GM12878 (cell line): ENCODE results near the gene APOLD1.

Experiments
- CEBPB ChIP-seq, 2 experiments: fragments of 150-350 bp in 1 of 2; IDR thresholded peaks; 2 replicates each; pipeline ENCODE4 v1.6.1; 2012 to 2014; ENCODE audit warnings: low read depth in 2 of 2, low read length in 2 of 2, borderline replicate concordance in 1 of 2, inconsistent platforms in 1 of 2
- CTCF ChIP-seq, 3 experiments: IDR thresholded peaks in 2 of 3; conservative IDR thresholded peaks in 1 of 3; 2 replicates each; pipeline ENCODE4 v1.5.1; 2011; ENCODE audit warnings: low read depth in 3 of 3, low read length in 3 of 3, mild to moderate bottlenecking in 3 of 3, control low read depth in 2 of 3, moderate library complexity in 2 of 3, inconsistent platforms in 1 of 3, mixed read lengths in 1 of 3; ENCODE audit not compliant: control insufficient read depth in 2 of 3, insufficient read depth in 1 of 3; ENCODE audit errors: extremely low read depth in 1 of 3
- IKZF2 ChIP-seq, 2 experiments: fragments of 450-650 bp; IDR thresholded peaks; 2 replicates each; pipeline ENCODE4 v1.6.1; 2017; ENCODE audit warnings: mild to moderate bottlenecking in 2 of 2, moderate library complexity in 2 of 2
- JUNB ChIP-seq: IDR thresholded peaks from 2 replicates; pipeline ENCODE4 v1.6.1; 2016; ENCODE audit warnings: antibody characterized with exemption, mild to moderate bottlenecking
- JUND ChIP-seq: IDR thresholded peaks from 2 replicates; pipeline ENCODE4 v1.6.1; 2012; ENCODE audit warnings: low read depth, mild to moderate bottlenecking, low read length, improper control_type of control experiment, moderate library complexity
- MYB ChIP-seq: fragments of 150-350 bp; IDR thresholded peaks from 2 replicates; pipeline ENCODE4 v1.6.1; 2014; ENCODE audit warnings: mild to moderate bottlenecking, low read depth, low read length, borderline replicate concordance
- NR2F1 ChIP-seq: fragments of 450-650 bp; conservative IDR thresholded peaks from 2 replicates; pipeline ENCODE4 v1.6.1; 2017; ENCODE audit warnings: mild to moderate bottlenecking
- NRF1 ChIP-seq: conservative IDR thresholded peaks from 2 replicates; pipeline ENCODE4 v1.6.1; 2011; ENCODE audit warnings: mild to moderate bottlenecking, low read depth, low read length, improper control_type of control experiment
- POLR2A ChIP-seq: IDR thresholded peaks from 2 replicates; pipeline ENCODE4 v1.6.1; 2011; ENCODE audit warnings: low read depth, mild to moderate bottlenecking, low read length
- POLR2AphosphoS5 ChIP-seq: IDR thresholded peaks from 2 replicates; pipeline ENCODE4 v1.6.1; 2011; ENCODE audit warnings: mild to moderate bottlenecking, low read length, inconsistent platforms
- TAF1 ChIP-seq: IDR thresholded peaks from 2 replicates; pipeline ENCODE4 v1.6.1; 2011; ENCODE audit warnings: mild to moderate bottlenecking, low read depth, low read length, borderline replicate concordance
- TF ChIP-seq, protein P1 (sequence below): IDR thresholded peaks from 2 replicates; pipeline ENCODE4 v1.6.1; 2012; ENCODE audit warnings: mild to moderate bottlenecking, low read depth, low read length
- TF ChIP-seq, protein P2 (sequence below): fragments of 450-650 bp; IDR thresholded peaks from 2 replicates; pipeline ENCODE4 v1.6.1; 2017; ENCODE audit warnings: mild to moderate bottlenecking, moderate library complexity

DNA sequence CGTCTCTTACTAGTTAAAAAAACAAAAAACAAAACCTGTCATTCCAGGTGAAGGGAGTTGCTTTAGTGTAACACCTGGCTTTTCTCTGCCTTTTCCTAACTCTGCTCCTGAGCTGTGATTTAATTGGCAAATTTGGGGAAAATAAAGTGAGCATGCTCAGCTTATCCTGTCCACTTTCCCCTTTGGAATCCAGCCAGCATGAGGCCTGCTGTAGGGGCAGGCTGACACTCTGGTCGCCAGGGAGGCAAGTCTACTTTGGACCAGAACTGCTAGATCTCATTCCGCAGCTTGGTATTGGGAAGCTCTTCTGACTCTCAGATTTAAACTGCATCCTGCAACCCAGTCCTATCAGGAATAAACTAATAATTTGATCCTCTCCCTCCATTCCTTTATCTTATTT is 38.2 kb upstream of the APOLD1 start:
- no peak for TF ChIP-seq JUND
- TF ChIP-seq MYB, result no peak
- no peak for TF ChIP-seq POLR2AphosphoS5
- no peak for TF ChIP-seq CEBPB (IDR thresholded peaks at IDR 0.05; ENCODE audit: borderline replicate concordance in 1 of 2, low read depth in 2 of 2, low read length in 2 of 2)
- TF ChIP-seq CTCF (IDR thresholded peaks at IDR 0.05 in 2 of 3, conservative IDR thresholded peaks at IDR 0.05 in 1 of 3; ENCODE audit: control insufficient read depth in 2 of 3, extremely low read depth in 1 of 3, insufficient read depth in 1 of 3, low read depth in 3 of 3, low read length in 3 of 3), result no peak
- no peak for TF ChIP-seq NR2F1
- TF ChIP-seq, protein P1, sequence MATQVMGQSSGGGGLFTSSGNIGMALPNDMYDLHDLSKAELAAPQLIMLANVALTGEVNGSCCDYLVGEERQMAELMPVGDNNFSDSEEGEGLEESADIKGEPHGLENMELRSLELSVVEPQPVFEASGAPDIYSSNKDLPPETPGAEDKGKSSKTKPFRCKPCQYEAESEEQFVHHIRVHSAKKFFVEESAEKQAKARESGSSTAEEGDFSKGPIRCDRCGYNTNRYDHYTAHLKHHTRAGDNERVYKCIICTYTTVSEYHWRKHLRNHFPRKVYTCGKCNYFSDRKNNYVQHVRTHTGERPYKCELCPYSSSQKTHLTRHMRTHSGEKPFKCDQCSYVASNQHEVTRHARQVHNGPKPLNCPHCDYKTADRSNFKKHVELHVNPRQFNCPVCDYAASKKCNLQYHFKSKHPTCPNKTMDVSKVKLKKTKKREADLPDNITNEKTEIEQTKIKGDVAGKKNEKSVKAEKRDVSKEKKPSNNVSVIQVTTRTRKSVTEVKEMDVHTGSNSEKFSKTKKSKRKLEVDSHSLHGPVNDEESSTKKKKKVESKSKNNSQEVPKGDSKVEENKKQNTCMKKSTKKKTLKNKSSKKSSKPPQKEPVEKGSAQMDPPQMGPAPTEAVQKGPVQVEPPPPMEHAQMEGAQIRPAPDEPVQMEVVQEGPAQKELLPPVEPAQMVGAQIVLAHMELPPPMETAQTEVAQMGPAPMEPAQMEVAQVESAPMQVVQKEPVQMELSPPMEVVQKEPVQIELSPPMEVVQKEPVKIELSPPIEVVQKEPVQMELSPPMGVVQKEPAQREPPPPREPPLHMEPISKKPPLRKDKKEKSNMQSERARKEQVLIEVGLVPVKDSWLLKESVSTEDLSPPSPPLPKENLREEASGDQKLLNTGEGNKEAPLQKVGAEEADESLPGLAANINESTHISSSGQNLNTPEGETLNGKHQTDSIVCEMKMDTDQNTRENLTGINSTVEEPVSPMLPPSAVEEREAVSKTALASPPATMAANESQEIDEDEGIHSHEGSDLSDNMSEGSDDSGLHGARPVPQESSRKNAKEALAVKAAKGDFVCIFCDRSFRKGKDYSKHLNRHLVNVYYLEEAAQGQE, result no peak
- no peak for TF ChIP-seq POLR2A
- TF ChIP-seq IKZF2 (IDR thresholded peaks at IDR 0.05), result no peak
- no peak for TF ChIP-seq TAF1
- TF ChIP-seq, protein P2, sequence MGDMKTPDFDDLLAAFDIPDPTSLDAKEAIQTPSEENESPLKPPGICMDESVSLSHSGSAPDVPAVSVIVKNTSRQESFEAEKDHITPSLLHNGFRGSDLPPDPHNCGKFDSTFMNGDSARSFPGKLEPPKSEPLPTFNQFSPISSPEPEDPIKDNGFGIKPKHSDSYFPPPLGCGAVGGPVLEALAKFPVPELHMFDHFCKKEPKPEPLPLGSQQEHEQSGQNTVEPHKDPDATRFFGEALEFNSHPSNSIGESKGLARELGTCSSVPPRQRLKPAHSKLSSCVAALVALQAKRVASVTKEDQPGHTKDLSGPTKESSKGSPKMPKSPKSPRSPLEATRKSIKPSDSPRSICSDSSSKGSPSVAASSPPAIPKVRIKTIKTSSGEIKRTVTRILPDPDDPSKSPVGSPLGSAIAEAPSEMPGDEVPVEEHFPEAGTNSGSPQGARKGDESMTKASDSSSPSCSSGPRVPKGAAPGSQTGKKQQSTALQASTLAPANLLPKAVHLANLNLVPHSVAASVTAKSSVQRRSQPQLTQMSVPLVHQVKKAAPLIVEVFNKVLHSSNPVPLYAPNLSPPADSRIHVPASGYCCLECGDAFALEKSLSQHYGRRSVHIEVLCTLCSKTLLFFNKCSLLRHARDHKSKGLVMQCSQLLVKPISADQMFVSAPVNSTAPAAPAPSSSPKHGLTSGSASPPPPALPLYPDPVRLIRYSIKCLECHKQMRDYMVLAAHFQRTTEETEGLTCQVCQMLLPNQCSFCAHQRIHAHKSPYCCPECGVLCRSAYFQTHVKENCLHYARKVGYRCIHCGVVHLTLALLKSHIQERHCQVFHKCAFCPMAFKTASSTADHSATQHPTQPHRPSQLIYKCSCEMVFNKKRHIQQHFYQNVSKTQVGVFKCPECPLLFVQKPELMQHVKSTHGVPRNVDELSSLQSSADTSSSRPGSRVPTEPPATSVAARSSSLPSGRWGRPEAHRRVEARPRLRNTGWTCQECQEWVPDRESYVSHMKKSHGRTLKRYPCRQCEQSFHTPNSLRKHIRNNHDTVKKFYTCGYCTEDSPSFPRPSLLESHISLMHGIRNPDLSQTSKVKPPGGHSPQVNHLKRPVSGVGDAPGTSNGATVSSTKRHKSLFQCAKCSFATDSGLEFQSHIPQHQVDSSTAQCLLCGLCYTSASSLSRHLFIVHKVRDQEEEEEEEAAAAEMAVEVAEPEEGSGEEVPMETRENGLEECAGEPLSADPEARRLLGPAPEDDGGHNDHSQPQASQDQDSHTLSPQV, result no peak
- TF ChIP-seq JUNB, result no peak
- no peak for TF ChIP-seq NRF1
